GM11168 (cell line): Measurements from ENCODE around the gene MCAT.
"Not testable (repeated sequence)": the region's sequence is repeated elsewhere in the genome, so short reads cannot be mapped to it uniquely, and the experiment has no call there.

ENCODE experiments used
- in situ Hi-C: fragments of 300-500 bp; cut with MboI; formaldehyde crosslinking; loops from one replicate; pipeline ENCODE4 v1.12.0; 2022; ENCODE audit warnings: low sequenced_read_pairs; ENCODE audit not compliant: unreplicated experiment

The MCAT gene

DNA sequence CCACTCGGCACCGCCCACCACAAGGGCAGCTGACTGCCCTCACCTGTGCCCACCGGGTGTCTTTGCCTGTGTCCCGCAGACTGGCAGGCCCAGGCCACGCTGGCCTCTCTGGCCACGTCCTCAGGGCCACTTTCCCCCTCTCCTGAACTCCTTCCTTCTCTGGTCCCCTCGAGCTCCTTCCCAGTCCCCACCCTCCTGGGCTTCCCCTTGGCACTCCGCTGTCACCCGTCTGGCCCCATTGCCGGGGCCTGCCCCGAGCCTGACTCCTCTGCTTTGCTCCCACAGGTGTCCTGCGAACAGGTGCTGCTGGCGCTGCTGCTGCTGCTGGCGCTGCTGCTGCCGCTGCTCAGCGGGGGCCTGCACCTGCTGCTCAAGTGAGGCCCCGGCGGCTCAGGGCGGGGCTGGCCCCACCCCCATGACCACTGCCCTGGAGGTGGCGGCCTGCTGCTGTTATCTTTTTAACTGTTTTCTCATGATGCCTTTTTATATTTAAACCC lies 14.2 kb downstream of the MCAT start:
- in situ Hi-C loops = no loop called here

DNA sequence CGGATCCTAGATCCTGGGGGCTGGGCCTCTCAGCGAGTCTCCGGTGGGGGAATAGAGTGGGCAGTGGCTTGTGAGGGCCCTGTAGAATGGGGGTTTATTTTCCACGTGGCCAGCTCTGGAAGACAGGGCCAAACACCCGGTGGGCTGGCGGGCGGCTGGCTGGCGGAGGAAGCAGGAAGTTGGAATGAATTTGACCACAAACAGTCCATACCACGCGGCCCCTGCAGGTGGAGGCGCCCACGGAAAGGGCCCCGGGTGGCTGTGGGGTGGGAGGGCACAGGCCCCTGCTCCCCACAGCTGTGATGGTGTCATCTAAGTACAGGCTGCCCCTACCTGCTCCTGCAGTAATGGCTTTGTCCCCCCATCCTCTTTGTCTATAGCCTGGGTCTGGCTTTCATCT lies 15.1 kb downstream of the MCAT start:
- in situ Hi-C loops = no loop called here

DNA sequence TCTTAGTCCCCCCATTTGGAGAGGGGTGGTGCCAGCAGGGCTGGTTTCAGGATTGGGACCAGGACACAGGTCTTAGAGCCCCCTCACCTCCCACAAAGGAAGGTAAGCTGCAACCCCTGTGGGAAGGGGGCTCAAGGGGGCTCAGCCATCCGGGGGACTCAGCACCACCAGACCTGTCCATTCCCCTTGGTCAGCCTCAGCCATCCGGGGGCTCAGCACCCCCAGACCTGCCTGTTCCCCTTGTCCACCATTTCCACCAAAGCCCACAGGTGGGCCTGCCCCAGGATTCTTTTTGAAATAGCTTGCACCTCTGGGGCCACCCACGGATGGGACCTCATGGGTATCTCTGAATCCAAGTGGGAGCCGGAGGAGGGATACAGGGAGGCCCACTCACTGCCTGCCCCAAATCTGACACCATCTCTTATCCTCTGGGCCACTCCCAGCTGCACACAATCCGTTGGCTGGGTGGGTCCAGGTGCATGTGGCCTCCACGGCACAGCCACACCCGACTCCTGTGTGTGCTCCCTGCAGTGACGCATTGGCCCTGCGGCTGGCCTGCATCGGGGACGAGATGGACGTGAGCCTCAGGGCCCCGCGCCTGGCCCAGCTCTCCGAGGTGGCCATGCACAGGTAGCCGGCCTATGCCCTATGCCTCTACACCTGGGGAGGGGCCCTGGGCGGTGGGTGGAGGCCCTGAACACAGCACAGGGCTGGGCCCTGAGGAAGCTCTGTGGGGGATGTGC lies 15.9 kb downstream of the MCAT start:
- in situ Hi-C loops = no loop called here

DNA sequence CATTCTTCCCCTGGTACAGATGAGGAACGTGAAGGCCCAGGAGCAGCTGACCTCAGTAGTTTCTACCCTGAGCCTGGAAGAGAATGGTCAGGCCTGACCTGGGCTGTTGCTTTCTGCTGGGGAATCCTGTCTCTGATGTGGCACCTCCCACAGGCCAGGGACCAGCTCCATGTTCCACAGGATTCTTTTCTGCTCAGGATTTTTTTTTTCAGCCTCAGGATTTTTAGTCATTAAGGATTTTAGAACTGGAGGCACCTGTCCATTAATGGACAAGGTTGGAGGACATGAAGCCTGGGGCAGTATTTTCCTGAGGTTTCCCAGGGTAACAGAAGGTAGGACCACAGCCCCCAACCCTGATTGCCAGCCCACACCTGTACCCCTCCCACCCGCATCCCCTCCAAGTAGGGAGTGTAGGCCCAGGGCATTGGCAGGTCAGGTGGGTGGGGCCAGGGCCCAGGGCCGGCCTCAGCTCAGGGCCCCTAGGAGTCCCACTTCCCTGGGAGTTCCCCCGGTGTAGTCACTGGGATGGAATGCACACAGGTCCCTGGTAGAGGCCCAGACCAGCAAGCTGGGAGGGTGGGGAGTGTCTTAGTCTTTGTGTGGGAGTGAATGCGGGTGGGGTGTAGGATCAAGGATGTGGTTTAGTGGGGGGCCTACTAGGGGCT lies 16.6 kb downstream of the MCAT start:
- in situ Hi-C loops = no loop called here

DNA sequence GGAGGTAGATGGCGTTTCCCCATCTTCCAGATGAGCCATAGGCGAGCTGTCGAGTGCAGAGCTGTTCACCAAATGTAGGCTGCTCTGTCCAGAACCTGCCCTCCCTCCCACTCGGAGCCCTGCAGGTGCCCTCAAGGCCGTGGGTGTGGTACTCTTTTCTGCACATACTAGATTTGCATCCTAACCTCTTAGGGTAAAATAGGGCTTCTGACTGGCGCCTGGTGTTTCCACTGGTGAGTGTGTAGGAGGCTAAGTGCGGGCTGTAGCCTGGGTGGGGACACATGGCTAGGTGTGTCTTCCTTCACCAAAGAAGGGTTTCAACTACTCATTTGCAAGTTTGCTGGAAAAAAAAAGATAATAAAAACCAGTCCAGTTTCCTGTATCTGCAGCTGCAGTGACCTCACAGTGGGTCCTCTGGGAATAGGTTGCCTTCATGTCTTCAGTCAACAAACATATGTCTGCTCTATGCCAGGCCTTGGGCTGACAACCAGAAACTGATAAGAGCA lies 24.2 kb downstream of the MCAT start:
- in situ Hi-C loops = no loop called here

DNA sequence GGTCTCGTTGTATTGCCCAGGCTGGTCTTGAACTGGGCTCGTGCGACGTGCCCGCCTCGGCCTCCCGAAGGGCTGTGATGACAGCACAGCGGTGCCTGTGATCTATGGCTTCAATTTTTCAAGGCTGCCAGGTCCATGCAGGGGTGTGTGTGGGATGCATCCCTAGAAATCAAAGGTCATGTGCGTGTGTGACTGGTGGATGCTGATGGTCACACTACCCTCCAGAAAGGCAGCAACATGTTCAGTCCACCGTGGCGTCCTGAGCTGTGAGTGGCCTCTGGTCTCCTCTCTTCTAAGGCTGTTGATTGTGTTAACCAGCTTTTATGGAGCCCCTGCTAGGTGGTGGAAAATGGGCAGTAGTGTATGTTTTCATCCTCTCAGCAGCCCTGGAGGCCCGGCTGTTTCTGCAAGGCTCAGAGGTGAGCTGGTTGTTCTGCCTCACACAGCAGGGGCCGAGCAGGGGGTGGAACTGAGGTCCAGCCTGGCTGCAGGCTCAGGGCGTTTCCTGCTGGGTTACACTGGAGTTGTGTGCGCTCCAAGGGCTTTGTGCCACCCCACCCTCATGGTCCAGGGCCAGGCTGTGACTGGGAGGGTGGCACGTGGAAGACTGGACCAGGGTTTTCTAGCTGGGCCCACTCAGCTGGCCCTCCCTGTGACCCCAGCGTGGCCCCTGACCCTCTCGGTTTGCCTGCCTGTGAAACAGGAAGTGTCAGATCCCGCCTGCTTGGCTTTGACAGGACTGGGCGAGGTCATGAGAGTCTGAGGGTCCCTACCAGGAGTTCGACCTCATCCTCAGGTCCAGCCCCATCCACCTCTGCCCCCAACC lies 25.0 kb downstream of the MCAT start:
- in situ Hi-C loops = no loop called here

DNA sequence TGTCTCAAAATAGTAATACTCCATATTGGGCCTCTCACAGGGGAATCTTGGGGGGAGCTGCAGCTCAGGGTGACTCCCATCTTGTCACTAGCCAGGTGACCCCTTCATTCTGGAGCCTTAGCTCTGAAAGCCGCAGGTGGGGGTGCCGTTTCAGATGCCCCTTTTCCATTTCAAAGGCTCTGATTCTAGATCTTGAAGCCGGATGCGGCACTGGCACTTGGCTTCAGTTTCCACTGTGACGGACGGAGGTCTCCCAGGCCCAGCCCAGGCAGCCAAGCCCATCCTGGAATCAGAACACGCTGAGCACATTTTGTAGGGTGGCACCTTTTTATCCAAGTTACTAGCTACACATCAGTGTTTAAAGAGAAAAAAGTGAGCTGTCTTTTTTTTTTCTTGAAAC lies 26.3 kb downstream of the MCAT start:
- in situ Hi-C loops = no loop called here

DNA sequence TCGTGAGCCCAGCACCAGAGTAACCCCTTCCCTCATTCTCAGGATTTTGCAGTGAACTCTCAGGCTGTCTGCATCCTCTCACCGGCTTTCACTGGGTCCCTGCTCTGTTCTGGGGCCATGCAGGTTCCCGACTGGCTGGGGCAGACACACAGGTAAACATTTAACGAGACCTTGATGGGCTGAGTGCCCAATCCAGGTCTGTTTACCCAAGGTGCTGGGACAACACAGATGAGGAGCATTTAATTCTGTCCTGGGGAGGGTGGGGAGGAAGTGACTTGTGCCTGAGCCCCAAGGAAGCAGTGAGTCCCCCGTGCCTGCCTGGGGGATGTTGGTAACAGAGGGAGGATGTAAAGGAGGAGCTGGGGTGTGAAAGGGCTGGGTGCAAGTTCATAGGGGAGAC lies 28.2 kb downstream of the MCAT start:
- in situ Hi-C loops = no loop called here

DNA sequence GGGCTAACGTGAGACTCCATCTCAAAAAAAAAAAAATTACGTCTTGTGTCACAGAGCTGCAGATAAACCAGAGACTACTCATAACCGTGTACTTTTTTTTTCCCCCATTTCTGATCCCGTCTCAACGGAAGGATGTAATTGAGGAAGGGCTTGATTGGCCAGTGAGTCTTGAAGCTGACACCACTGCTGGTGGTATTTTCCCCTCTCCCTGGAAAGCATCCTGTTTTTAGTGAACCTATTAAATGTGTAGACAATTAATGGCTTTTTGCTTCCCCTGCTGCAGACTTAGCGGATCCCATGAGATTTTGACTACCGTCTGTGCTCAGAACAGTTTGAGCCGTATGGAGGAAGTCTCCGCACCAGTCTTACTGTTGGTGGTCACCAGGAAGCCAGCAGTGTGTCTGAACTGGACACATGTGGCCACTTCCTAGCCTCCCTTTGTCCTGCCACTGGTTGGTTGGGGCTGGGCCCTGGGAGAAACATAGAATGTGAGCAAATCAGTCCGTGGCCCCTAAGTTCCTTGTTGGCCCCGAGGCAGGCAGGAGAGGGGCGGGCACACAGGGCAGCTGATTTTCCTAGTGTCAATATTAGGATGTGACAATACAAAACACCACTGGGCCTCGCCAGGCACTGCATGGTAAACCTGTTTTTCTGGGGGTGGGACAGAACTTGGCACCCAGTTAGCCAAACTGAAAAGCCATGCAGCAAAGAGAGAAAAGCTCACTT lies 29.5 kb downstream of the MCAT start:
- in situ Hi-C loops = no loop called here

DNA sequence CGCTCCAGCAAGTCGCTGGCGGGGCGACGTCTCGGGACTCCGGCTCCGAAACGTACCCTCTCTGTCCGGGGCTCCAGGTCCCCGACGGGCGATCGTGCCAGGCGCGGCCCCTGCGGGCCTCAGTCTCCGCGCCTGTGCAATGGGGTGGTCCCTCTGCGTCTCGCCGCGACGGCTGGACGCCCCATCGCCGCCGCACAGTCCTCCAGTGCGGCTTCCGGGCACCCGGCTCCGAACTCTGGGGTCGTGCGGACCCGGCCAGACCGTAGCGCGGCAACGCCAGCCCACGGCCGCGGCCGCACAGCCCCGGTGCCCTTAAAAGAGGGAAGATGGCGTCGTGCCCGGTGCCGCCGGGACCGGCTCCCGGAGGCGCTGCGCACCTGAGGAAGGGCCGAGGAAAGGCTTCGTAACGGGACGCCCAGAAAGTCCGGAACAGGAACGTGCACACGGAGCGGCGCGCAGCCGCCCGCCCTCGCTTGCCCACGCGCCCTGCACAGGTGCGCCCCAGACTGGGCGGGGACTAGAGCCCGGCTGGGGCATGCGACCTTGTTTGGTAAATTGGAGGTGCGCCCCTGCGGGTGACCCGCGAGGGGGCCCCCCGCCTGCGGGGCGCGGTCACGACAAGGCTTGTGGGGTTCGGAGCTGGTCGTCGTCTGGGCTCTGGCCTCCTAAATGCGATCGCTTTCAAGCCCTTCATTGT lies 32.1 kb downstream of the MCAT start:
- in situ Hi-C loops = no loop called here

DNA sequence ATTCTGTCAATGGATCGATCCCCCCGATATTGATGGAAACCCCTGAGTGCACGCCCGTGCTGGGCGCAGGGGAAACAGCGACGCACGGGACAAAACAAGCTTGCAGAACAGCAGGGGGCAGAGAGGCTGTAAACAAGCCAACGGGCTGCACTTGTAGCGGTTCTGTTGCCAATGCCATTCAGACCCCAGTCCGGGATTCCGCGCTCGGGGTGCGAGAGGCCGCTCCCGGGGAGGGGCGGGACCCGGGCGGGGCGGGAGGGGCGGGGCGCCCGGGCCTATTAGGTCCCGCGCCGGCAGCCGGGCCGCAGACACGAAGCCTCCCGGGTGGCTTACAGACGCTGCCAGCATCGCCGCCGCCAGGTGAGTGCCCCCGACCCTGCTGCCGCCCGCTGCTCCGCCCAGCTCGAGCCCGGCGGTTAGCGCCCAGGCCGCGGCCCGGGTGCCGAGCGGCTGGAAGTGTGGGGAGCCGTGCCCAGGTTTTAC lies 32.7 kb downstream of the MCAT start, which contains the start of gene BIK:
TSS of gene BIK (plus strand) at position 307 of the 483 bp plus-strand sequence. CDS start 13,273 bp downstream, outside the sequence.
- in situ Hi-C loops = no loop called here

DNA sequence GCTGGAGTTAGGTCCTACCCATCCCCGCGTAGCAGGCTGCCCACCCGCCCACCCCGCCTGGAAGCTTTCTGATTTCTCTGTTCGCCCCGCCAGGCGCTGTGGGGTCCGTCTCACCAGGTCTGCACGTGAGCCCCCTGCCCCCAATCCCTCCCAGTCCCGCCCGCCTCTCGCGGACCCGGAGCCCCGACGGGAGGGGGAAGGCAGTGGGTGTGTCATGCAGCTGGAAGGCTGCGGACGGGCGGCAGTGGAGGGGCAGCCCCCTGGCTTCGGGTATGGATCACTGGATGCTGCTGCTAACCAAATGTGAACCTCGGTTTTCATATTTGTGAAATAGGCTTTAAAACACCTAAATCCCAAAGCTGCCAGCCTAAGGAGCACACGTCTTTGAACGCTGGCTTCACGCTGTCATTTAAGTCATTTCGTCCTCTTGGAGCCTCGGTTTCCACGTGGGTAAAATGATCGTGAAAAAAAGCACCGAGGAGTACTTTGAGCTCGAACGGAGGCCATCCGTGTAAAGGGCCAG lies 33.2 kb downstream of the MCAT start:
- in situ Hi-C loops = no loop called here

DNA sequence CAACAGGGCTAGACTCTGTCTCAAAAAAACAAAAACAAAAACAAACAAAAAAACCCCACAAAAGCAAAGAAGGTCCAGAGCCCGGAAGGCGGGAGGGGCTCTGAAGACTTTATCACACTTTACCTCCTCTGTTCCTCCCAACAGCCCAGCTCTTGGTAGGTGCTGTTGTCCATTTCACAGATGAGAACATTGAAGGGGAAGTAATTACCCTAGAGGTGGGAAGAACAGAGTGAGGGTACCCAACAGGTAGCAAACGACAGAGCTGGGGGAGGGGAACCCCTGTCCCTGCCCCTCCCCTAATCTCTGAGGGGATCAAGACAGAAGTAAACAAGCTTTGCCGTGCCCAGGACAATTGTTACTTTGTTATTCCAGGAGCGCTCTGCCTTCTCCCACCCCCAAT lies 33.7 kb downstream of the MCAT start:
- in situ Hi-C loops = no loop called here

DNA sequence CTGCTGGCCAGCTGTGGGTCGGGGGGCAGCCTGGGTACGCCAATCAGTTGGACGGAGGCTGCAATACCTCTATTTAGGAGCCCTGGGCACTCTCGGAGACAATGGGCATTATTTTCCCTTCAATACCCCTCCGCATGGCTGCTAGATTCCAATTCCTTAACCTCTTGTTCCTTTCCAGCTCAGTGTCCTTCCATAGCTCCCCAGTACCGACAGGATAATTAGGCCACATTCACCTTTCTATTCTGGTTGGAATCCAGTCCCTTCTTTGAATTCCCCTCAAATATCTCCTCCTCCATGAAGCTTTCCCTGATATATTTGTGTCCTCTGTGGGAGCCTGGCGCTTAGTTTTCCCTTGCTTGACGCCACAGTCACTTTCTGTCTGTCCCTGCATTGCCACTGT lies 36.9 kb downstream of the MCAT start:
- in situ Hi-C loops = no loop called here

DNA sequence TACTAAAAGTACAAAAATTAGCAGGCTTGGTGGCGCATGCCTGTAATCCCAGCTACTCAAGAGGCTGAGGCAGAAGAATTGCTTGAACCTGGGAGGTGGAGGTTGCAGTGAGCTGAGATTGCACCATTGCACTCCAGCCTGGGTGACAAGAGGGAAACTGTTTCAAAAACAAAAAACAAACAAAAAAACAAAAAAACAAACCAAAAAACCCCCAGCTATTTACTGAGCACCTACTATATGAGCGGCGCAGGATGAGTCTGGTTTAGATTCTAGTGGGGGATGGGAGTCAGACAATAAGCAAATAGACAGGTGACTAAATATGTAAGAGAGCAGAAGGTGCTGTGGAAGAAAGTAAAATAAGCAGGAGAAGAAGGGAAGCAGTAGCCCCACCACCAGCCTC lies 38.2 kb downstream of the MCAT start:
- in situ Hi-C loops = not testable (repeated sequence)

DNA sequence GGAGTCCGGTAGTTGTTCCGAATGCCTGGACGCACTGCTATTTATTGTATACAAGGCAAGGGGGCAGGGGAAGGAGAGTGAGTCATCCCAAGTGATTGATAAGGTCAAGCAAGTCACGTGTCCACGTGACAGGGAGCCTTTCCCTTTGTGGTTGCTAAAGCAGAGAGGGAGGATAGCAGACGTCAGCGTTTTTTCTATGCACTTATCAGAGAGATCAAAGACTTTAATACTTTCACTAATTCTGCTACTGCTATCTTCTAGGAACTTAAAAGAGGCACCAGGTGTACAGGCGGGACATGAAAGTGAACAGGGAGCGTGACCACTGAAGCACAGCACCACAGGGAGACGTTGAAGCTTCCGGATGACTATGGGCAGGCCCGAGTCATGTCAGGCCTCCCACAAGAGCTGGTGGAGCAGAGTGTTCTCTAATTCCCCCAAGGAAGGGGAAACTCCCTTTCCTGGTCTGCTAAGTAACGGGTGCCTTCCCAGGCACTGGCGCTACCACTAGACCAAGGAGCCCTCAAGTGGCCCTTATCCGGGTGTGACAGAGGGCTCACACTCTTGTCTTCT lies 39.1 kb downstream of the MCAT start:
- in situ Hi-C loops = not testable (repeated sequence)

DNA sequence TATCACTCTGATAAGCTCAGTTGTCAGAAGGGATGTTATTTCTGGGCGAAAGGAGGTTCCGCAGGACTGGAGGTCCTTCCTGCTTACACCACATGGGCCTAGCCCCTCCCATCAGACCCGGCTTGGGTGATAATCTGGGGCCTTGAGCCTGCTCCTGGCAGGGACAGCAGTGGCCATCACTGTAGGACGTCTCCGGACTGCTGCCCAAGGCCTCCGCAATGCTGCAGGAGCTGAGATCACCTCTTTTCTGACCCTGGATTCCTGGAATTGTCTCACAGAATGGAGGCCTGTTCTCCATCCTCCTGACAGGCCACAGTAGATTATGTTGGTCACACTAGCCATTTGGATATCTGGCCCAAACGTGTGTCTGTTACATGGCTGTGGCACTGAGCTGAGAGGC lies 41.9 kb downstream of the MCAT start:
- in situ Hi-C loops = no loop called here

DNA sequence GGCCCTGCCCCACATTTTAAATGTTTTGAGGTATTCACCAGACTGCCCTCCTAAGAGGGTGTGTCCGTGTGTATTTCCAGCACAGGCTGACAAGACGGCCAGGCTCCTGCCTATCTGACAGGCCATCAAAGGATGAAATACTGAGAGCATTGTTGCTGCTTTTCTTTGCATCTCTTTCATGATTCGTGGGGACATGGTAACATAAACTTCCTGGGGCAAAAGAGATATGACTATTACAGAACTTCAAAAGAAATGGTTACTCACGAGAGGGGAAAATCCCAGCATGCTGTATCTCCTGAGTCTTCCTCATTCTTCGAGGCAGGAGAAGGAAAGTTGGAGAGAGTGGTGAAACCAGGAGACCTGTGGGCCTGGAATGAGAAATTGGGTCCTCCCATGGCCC lies 43.0 kb downstream of the MCAT start:
- in situ Hi-C loops = no loop called here

DNA sequence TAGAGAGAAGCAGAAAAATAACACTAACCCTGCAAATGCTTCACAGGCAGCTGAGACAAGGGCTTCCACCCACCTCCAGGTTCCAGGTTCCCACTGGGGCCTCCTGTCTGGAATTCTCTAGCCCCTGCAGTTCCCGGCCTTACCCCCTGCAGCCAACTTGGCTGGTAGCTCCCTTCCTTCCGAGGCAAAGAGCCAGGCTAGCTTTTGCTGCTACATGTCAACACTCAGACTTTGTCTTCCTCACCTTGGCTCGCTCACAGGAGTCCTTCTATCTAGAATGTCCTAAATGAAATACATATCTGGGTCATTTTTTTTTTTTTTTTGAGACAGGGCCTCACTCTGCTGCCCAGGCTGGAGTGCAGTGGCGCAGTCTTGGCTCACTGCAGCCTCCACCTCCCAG lies 44.1 kb downstream of the MCAT start:
- in situ Hi-C loops = no loop called here
